ENCODE results near the gene ZNF490.
"Not testable (repeated sequence)": the region's sequence is repeated elsewhere in the genome, so short reads cannot be mapped to it uniquely, and the experiment has no call there.

ZNF490 gene

GRCh38 chr19:12621253-12622024 is 10.8 kb upstream of the ZNF490 start:
- DNase-seq: not testable (repeated sequence)

GRCh38 chr19:12617646-12618045 is 7.0 kb upstream of the ZNF490 start:
- DNase-seq: no peak

DNA sequence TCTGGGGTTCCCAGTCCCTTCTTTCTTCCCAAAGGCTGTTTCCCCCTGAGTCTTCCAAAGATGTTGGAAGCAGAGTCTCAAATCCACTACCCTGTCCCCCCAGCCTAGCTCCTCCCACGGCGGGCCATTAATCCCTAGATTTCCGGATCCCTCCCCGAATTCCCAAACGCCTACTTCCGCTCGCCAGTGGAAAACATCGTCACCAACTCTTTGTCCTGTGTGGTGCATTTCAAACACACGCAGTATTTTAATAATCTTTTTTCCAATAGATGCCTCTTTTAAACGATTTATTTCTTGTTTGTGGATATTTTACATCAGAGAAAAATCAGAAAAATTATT is 717 bp upstream of the ZNF490 start:
- DNase-seq: no peak

- DNase-seq: no peak
Observed at GRCh38 chr19:12607631-12608030, 3.0 kb downstream of the ZNF490 start.

DNA sequence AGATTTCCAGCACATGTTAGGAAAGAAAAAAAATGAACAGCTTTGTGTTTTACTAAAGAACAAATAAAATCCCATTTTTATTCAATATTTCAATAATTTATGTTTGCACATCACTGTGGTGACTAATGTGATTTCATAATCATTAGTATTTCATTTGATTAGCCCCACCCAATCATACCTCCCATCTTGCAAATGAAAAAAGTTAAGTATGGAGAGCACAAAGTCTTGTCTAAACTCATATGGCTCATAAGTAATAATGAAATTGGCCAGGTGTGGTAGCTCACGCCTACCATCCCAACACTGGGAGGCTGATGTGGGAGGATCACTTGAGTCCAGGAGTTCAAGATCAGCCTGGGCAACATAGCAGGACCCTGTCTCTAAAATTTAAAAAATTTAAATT is 3.8 kb downstream of the ZNF490 start:
- DNase-seq: no peak

GRCh38 chr19:12603714-12604113 is 6.9 kb downstream of the ZNF490 start:
- peak; percentile 31 to 64 for DNase-seq

GRCh38 chr19:12597594-12597993 is 13.0 kb downstream of the ZNF490 start:
- DNase-seq: no peak

- DNase-seq: no peak
Observed at GRCh38 chr19:12596927-12597548, 13.6 kb downstream of the ZNF490 start.

- DNase-seq: no peak
Observed at GRCh38 chr19:12596485-12596884, 14.1 kb downstream of the ZNF490 start.

GRCh38 chr19:12581100-12581499 is 29.5 kb downstream of the ZNF490 start:
- DNase-seq: no peak

- DNase-seq: no peak
Observed at GRCh38 chr19:12580180-12580694, 30.4 kb downstream of the ZNF490 start.

DNA sequence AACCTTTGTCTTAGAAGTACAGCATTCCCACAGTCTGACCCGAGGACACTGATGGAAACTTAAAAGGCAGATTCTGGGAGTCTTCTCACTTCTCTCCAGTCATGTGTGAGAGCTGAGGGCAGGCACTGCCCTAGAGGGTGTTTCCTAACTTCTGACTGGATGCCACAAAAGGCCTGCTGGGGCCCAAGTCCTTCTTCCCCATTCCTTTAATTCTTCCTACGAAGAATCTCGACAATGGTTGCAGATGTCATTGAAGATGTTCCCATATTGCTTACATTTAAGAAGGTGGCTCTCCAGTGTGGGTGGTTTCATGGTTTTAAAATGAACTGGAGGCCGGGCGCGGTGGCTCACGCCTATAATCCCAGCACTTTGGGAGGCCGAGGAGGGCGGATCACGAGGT is 32.0 kb downstream of the ZNF490 start:
- DNase-seq: no peak

DNA sequence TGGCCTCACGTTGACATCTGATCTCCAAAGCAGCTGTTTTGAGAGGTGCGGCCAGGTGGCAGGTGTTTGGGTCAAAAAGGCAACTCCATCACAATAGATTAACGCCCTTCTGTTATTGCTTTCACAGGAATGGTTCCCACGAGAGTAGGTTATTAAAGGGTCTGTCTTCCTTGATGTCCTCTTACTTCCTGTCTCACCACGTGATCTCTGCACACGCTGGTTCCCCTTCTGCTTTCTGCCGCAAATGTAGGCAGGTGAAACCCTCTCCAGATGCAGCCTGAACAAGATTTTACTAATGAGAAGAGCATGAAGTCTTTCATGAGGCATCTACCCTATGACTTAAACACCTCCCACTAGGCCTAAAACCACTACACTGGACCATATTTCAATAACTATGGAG is 36.6 kb downstream of the ZNF490 start:
- peak in 1 of 2 donors; percentile 49 for DNase-seq

- no peak for DNase-seq
Observed at GRCh38 chr19:12567951-12568350, 42.7 kb downstream of the ZNF490 start.

DNA sequence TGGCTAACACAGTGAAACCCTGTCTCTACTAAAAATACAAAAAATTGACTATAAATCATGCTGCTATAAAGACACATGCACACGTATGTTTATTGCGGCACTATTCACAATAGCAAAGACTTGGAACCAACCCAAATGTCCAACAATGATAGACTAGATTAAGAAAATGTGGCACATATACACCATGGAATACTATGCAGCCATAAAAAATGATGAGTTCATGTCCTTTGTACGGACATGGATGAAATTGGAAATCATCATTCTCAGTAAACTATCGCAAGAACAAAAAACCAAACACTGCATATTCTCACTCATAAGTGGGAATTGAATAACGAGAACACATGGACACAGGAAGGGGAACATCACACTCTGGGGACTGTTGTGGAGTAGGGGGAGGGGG is 44.2 kb downstream of the ZNF490 start:
- DNase-seq: not testable (repeated sequence)

GRCh38 chr19:12564016-12564664 is 46.5 kb downstream of the ZNF490 start:
- DNase-seq: peak; percentile 88 to 90

DNA sequence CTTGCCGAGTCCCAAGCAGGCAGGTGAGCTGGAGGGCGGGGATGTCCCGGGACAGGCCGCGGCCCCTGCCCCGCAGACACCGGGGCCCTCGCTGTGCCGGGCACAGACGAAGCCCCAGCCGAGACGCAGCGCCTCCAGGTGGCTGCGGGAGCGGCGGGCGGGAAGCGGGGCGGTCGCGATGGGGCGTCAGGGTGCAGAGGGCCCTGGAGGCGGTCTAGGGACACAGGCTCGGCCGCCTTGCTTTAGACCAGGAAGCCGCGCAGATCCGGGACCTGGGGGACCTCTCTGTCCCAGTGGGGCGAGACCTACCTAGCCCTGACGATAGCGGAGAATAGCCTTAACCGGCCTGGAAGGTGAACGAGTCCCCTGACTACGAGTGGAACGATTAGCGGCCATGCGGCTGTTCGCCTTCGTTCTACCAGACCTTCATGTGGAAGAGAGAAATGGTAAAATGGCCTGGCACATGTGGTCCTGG is 55.1 kb downstream of the ZNF490 start:
- no peak for DNase-seq

DNA sequence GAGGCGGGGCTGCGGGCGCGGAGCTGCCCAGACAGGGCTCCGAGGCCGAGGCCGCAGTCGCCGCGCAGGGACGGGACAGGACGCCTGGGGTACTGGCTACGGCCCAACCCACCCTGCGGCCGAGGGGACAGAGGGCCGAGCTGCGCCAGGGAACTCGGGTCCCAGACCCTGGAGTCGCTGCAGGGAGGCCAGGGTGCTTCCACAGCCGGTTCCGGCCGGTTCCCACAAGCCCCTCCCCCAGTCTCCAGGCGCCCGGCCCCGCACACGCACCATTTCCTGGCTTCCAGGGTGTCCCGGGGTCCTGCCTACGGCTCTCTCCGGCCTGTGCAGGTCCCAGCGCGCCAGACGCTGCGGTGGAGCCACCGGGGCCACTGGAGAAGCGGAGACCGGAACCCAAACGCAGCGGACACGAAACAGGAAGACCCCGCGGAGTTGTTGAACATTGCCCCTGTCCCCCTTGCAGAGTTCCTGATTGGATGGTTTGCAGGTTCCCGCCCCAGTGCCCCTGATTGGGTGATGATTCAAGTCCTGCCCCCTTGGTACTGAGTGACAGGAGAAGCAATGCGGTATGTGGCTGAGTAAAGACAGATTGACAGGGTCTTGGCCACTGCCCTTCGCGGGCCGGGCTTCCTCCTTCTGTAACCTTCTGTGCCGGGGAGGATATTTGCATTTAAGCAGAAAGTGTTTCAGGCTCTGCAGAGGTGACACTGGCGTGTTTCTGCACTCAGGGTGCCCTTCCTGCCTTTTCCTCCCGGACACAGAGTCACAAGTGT is 59.4 kb downstream of the ZNF490 start, which contains the start of gene ZNF564:
Gene ZNF564 (minus strand): TSS at position 423 of the 773 bp plus-strand sequence. CDS start 150 bp downstream, at position 273.
- DNase-seq: peak; percentile 95 to 96

DNA sequence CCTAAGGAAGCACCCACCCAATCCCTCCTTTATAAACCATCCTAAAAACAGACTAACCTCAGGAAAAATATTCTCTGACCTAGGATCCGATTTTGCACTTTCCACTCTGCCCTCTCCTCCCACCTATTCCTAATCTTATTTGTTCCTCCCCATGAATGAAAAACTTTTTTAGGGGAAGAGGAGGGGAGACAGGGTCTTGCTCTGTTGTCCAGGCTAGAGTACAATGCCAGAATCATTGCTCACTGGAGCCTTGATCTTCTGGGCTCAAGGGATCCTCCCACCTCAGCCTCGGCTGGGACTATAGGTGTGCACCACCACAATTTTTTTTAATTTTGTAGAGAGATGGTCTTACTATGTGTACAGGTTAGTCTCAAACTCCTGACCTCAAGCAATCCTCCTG is 63.7 kb downstream of the ZNF490 start:
- no peak for DNase-seq

DNA sequence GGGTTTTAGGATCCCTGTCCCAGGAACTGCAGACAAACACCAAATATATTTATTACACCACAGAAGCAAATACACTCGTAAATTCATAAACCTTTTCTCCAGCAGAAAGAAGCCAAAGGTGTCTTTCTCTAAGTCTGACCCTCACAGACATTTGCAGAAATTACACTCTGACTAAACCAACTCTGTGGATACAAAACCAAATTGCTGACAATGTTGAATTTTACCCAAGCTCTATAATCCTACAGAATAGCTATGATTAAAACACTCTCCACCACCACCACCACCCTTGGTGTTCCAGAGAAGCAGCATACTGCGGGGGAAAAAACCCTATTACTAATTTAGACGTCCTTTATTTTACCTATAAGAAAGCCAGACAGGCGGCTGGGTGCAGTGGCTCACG is 64.5 kb downstream of the ZNF490 start:
- DNase-seq: no peak

- DNase-seq: no peak
Observed at GRCh38 chr19:12545267-12545666, 65.3 kb downstream of the ZNF490 start.

DNA sequence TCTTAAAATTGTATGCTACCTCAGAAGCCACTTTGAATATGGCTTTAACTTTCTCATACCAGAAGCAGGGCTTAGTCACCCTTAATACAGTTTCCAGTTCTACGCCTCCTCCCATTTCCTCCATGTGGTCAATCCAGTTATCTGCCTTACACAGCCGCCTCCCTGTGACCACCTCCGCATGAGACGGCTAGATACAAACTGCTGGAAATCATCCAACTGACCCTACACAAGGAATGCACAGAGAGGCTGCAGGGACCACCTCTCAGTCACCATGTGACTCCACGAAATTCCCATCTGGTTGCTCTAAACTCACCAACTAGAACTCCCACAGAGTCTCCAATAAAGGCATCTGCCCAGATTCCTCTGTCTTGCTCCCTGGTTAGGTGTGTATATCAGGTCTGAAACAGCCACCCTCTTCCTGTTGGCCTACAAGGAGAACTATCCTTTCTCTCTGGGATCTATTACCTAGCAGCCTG is 66.2 kb downstream of the ZNF490 start:
- no peak for DNase-seq

DNA sequence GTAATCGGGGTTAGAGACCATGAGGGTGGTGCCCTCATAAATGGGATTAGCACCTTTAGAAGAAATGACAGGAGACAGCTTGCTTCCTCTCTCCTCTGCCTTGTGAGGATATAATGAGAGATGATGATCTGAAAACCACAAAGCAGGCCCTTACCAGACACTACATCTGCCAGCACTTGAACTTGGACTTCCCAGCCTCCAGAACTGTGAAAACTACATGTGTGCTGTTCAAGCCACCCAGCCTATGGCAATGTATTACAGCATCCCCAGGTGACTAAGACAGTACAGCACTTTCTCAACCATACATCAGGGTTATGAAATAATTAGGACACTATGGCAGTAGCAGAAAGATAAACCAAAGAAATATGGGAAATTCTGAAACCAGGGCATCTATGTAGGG is 66.8 kb downstream of the ZNF490 start:
- no peak for DNase-seq

All from CD4-positive, alpha-beta T cell treated with Interleukin-4 for 1 hour (primary cell).